Astrocyte of the spinal cord (primary cell): ENCODE results near the gene KCNH2.

Source experiments
- DNase-seq: peaks from one replicate; pipeline ENCODE4 v3.0.0; 2011; ENCODE audit warnings: low read depth, low spot score
- H3K4me3 ChIP-seq: 2 replicates; pipeline ENCODE4 v1.5.1; 2011; ENCODE audit warnings: low read depth, mild to moderate bottlenecking, low read length, moderate library complexity
- CTCF ChIP-seq: IDR thresholded peaks from 2 replicates; pipeline ENCODE4 v1.5.1; 2012; ENCODE audit warnings: low read depth, mild to moderate bottlenecking, low read length, inconsistent platforms
- in situ Hi-C: cut with HindIII; loops from 2 replicates; pipeline ENCODE4 v1.10.0; 2017; ENCODE audit warnings: low sequenced_read_pairs

Gene KCNH2

GRCh38 chr7:151016505-151016904 lies 38.4 kb upstream of the KCNH2 start:
- no peak for DNase-seq
- no peak overlapping the region for H3K4me3 ChIP-seq
- in situ Hi-C loops, result no loop called here
- no peak for TF ChIP-seq CTCF

GRCh38 chr7:151015967-151016366 lies 37.8 kb upstream of the KCNH2 start:
- no peak for DNase-seq
- H3K4me3 ChIP-seq, result no peak overlapping the region
- in situ Hi-C loops, result no loop called here
- TF ChIP-seq CTCF, result no peak

GRCh38 chr7:151014950-151015349 lies 36.8 kb upstream of the KCNH2 start:
- no peak overlapping the region for H3K4me3 ChIP-seq
- no peak for TF ChIP-seq CTCF
- DNase-seq, result no peak
- in situ Hi-C loops, result no loop called here

- no peak for TF ChIP-seq CTCF
- in situ Hi-C loops, result no loop called here
- peak overlapping the region; percentile 20 for H3K4me3 ChIP-seq
- peak; percentile 29 for DNase-seq
These were observed 35.8 kb upstream of the KCNH2 start for GRCh38 chr7:151013733-151014497.

DNA sequence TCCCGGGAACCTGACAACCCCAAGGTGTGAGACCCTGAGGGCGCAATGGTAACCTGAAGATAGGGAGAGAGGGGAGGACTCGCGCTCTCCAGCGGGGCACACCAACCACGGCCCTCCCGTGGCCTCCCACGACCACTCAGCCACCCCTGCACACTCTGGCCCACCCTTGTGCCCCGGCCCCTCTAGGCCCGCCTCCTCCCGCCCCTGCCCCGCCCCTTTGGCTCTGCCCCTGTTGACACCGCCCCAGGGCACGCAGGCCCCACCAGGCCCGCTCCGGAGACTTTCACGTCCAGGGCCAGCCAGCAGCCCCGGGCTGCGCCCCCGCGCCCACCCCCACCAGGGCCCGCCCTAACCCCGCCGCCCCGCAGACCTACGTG lies 35.2 kb upstream of the KCNH2 start:
- TF ChIP-seq CTCF, result no peak
- in situ Hi-C loops, result no loop called here
- no peak overlapping the region for H3K4me3 ChIP-seq
- DNase-seq, result no peak

DNA sequence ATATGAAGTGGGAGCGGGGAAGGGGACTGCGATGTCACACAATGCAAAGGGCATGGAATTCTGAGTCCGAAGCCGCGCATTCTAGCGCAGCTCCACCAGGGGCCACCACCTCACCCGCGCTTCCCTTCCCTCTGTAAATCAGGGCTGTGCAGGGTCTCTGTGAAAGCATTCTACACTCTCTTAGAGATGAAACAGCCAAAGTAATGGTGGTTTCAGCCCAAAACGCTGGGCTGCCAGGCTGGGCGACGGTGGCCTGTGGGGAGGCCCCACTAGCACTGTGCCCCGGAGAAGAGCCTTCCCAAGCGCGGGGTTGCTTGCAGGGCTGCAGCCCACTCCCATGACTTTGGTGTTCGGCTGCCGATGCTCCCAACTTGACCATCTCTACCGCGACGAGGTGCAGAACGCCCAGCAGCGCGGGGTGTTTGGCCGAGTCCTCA lies 34.8 kb upstream of the KCNH2 start:
- peak; percentile 78 for TF ChIP-seq CTCF
- DNase-seq, result peak; percentile 33
- no peak overlapping the region for H3K4me3 ChIP-seq
- in situ Hi-C loops, result no loop called here
